ENCODE results near the gene PLXNB3.

The PLXNB3 gene

GRCh38 chrX:153773218-153773611, 9.2 kb downstream of the PLXNB3 start:
- no peak for DNase-seq (ENCODE audit: low read depth)
- no peak overlapping the region for H3K4me3 ChIP-seq (ENCODE audit: low read length)
- TF ChIP-seq, protein P1, sequence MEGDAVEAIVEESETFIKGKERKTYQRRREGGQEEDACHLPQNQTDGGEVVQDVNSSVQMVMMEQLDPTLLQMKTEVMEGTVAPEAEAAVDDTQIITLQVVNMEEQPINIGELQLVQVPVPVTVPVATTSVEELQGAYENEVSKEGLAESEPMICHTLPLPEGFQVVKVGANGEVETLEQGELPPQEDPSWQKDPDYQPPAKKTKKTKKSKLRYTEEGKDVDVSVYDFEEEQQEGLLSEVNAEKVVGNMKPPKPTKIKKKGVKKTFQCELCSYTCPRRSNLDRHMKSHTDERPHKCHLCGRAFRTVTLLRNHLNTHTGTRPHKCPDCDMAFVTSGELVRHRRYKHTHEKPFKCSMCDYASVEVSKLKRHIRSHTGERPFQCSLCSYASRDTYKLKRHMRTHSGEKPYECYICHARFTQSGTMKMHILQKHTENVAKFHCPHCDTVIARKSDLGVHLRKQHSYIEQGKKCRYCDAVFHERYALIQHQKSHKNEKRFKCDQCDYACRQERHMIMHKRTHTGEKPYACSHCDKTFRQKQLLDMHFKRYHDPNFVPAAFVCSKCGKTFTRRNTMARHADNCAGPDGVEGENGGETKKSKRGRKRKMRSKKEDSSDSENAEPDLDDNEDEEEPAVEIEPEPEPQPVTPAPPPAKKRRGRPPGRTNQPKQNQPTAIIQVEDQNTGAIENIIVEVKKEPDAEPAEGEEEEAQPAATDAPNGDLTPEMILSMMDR (IDR thresholded peaks at IDR 0.05; ENCODE audit: insufficient read depth, low read depth, low read length, missing control alignments), result no peak

- TF ChIP-seq, protein P1 (IDR thresholded peaks at IDR 0.05; ENCODE audit: insufficient read depth, low read depth, low read length, missing control alignments), result no peak
- DNase-seq (ENCODE audit: low read depth), result no peak
- H3K4me3 ChIP-seq (ENCODE audit: low read length), result no peak overlapping the region
Measured at GRCh38 chrX:153773741-153774575, 9.9 kb downstream of the PLXNB3 start.

- no peak for DNase-seq (ENCODE audit: low read depth)
Measured at GRCh38 chrX:153774576-153775292, 10.7 kb downstream of the PLXNB3 start.

DNA sequence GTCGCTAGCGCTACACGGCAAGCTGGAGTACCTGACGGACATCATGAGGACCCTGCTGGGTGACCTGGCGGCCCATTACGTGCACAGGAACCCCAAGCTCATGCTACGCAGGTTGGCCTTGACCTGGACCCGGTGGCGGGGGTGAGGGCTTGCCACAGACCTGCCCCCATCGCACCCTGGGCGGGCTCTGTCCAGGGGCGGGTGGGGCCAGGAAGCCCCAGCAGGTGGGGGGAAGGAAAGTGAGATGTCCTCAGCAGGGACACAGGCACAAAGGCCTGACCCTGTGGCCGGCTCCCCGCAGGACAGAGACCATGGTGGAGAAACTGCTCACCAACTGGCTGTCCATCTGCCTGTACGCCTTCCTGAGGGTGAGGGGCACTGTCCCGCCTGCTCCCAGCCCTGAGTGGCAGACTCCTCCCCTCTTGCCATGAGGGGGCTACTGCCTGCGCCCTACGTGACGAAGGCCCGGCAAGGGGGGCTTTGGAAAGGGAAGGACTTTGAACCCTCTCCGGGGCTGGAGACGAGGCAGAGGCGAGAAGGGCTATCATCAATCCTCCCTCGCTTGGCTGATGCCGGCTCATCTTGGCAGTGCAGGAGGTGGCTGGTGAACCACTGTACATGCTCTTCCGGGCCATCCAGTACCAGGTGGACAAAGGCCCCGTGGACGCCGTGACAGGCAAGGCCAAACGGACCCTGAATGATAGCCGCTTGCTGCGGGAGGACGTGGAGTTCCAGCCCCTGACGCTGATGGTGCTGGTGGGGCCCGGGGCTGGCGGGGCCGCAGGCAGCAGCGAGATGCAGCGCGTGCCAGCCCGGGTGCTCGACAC, 11.5 kb downstream of the PLXNB3 start:
- TF ChIP-seq, protein P1 (IDR thresholded peaks at IDR 0.05; ENCODE audit: insufficient read depth, low read depth, low read length, missing control alignments), result no peak
- no peak overlapping the region for H3K4me3 ChIP-seq (ENCODE audit: low read length)
- DNase-seq (ENCODE audit: low read depth), result no peak

More at GRCh38 chrX:153774576-153775292, 10.7 kb downstream of the PLXNB3 start:
- H3K4me3 ChIP-seq (ENCODE audit: low read length), result no peak overlapping the region
- TF ChIP-seq, protein P1 (IDR thresholded peaks at IDR 0.05; ENCODE audit: insufficient read depth, low read depth, low read length, missing control alignments), result no peak

- DNase-seq (ENCODE audit: low read depth), result no peak
- TF ChIP-seq, protein P1 (IDR thresholded peaks at IDR 0.05; ENCODE audit: insufficient read depth, low read depth, low read length, missing control alignments), result no peak
- no peak overlapping the region for H3K4me3 ChIP-seq (ENCODE audit: low read length)
Measured at GRCh38 chrX:153776120-153776599, 12.1 kb downstream of the PLXNB3 start.

DNA sequence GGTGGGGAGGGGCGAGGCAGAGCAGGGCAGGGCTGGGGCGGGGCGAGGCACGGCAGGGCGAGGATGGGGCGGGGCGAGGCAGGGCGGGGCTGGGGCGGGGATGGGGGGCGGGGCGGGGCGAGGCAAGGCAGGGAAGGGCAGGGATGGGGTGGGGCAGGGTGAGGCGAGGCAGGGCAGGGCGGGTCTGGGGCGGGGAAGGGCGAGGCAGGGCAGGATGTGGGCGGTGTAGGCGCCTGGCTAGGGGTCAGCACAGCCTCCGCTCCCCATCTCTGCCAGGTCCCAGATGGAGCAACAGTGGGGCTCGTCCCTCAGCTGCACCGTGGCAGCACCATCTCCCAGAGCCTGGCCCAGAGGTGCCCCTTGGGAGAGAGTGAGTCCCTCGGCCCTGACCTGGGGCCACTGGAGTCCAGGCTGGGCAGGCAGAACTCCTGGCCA, 12.6 kb downstream of the PLXNB3 start:
- DNase-seq (ENCODE audit: low read depth), result no peak
- TF ChIP-seq, protein P1 (IDR thresholded peaks at IDR 0.05; ENCODE audit: insufficient read depth, low read depth, low read length, missing control alignments), result no peak
- no peak overlapping the region for H3K4me3 ChIP-seq (ENCODE audit: low read length)

All from epithelial cell of esophagus (primary cell).